Breast epithelium (tissue), 4 donors: ENCODE measurements around the gene TMEM253. TPM values are rescaled to one million over a fixed set of nuclear protein-coding genes. Genes with fewer than 3 reads are reported as not detected.

Source experiments
- DNase-seq, 2 donors: peaks; one replicate each; pipeline ENCODE4 v3.0.0-alpha.2; 2019; ENCODE audit warnings: low spot score in 2 of 2
- H3K27ac ChIP-seq, 2 donors: fragments of 200-600 bp; sonication (generic) in 1 of 2; one replicate each; pipeline ENCODE4 v1.5.1; 2016 to 2019; ENCODE audit warnings: mild to moderate bottlenecking in 1 of 2
- H3K27me3 ChIP-seq, 2 donors: fragments of 200-600 bp; sonication (generic) in 1 of 2; one replicate each; pipeline versions ENCODE4 v1.5.1 to v1.6.0; 2017 to 2019; ENCODE audit warnings: control low read depth in 1 of 2, mild to moderate bottlenecking in 1 of 2
- H3K36me3 ChIP-seq: fragments of 200-600 bp; one replicate; pipeline ENCODE4 v1.5.1; 2019
- H3K4me1 ChIP-seq, 2 donors: fragments of 200-600 bp; sonication (generic); one replicate each; pipeline ENCODE4 v1.5.1; 2016 to 2019; ENCODE audit warnings: control low read depth in 1 of 2
- H3K4me3 ChIP-seq, 3 donors: fragments of 200-600 bp; sonication (generic); 1 replicate in 2 of 3; 2 replicates in 1 of 3; pipeline ENCODE4 v1.5.1; 2016 to 2019; ENCODE audit warnings: mild to moderate bottlenecking in 3 of 3, moderate library complexity in 2 of 3
- H3K9me3 ChIP-seq, 2 donors: fragments of 200-600 bp; sonication (generic) in 1 of 2; one replicate each; pipeline ENCODE4 v1.5.1; 2016 to 2019; ENCODE audit warnings: control low read depth in 1 of 2
- CTCF ChIP-seq, 3 donors: fragments of 450-650 bp; IDR thresholded peaks; one replicate each; pipeline ENCODE4 v1.5.1; 2016 to 2017; ENCODE audit warnings: antibody characterized with exemption in 3 of 3, mild to moderate bottlenecking in 3 of 3, moderate library complexity in 3 of 3
- POLR2A ChIP-seq: fragments of 450-650 bp; IDR thresholded peaks from one replicate; pipeline ENCODE4 v1.6.1; 2016; ENCODE audit warnings: antibody characterized with exemption, mild to moderate bottlenecking, moderate library complexity
- POLR2AphosphoS5 ChIP-seq, 3 donors: sonication (generic); formaldehyde crosslinking; IDR thresholded peaks; one replicate each; pipeline ENCODE4 v1.6.1; 2017; ENCODE audit warnings: antibody characterized with exemption in 3 of 3
- intact Hi-C: fragments of 100-400 bp; cut with DNase I; formaldehyde crosslinking; loops from one replicate; pipeline ENCODE4 v1.15.1; 2023; ENCODE audit warnings: low total_unique reads
- total RNA-seq, 3 donors: library from RNA; depleted of rRNA; stranded (reverse); fragments of >200 nt; gene quantifications; one replicate each; pipeline ENCODE4 v1.1.0, GENCODE V29; 2016

Gene TMEM253
- total RNA-seq, 3 donors from 2014 or later: 0.44 to 1.3 (median 0.98) TPM

GRCh38 chr14:21098076-21098891 is 2.6 kb upstream of the TMEM253 start, which contains the start of gene ZNF219:
Gene ZNF219, minus strand, starts transcription at chr14:21098655. Its CDS starts 5,064 bp downstream, at chr14:21093591.
- H3K4me1 ChIP-seq: peaks cover 0 to 8% of the 10 kb centered on the region in 2 donors
- peak in 1 of 2 donors; percentile 75 for DNase-seq

GRCh38 chr14:21098892-21099595 is 1.8 kb upstream of the TMEM253 start:
- peaks cover 0 to 8% of the 10 kb centered on the region in 2 donors for H3K4me1 ChIP-seq
- no peaks in the 10 kb centered on the region for H3K9me3 ChIP-seq
- intact Hi-C loops: no loop called here
- no peak for DNase-seq
- no peak for TF ChIP-seq POLR2A
- TF ChIP-seq POLR2AphosphoS5 (IDR thresholded peaks at IDR 0.05): no peak
- no peak for TF ChIP-seq CTCF (IDR thresholded peaks at IDR 0.05)
- peak overlapping the region; percentile 61 to 88 (median 68) for H3K4me3 ChIP-seq
- H3K27me3 ChIP-seq: no peaks in the 10 kb centered on the region
- no peaks in the 10 kb centered on the region for H3K36me3 ChIP-seq
- H3K27ac ChIP-seq: peak overlapping the region; percentile 94 to 98

More at GRCh38 chr14:21098076-21098891, 2.6 kb upstream of the TMEM253 start, which contains the start of gene ZNF219:
- H3K27ac ChIP-seq: peak within 1 kb of the TSS; percentile 94 to 98
- H3K27me3 ChIP-seq: no peaks in the 10 kb centered on the region
- H3K4me3 ChIP-seq: peak within 1 kb of the TSS; percentile 61 to 88 (median 68)
- no peaks in the 10 kb centered on the region for H3K9me3 ChIP-seq
- intact Hi-C loops: no loop called here
- no peaks in the 10 kb centered on the region for H3K36me3 ChIP-seq
- TF ChIP-seq POLR2A (no peak), CTCF (IDR thresholded peaks at IDR 0.05) (no peak), POLR2AphosphoS5 (IDR thresholded peaks at IDR 0.05) (peak in 1 of 3 donors; percentile 45)

- Histone ChIP-seq H3K9me3 (no peaks in the 10 kb centered on the region), H3K36me3 (no peaks in the 10 kb centered on the region), H3K4me3 (peak overlapping the region in 2 of 3 donors; percentile 68 to 88), H3K27me3 (no peaks in the 10 kb centered on the region), H3K27ac (peak overlapping the region; percentile 94 to 98), H3K4me1 (peaks cover 0 to 9% of the 10 kb centered on the region in 2 donors)
- intact Hi-C loops: no loop called here
- DNase-seq: no peak
- no peak for TF ChIP-seq POLR2AphosphoS5 (IDR thresholded peaks at IDR 0.05)
- TF ChIP-seq CTCF (IDR thresholded peaks at IDR 0.05): no peak
- no peak for TF ChIP-seq POLR2A
These were observed 1.3 kb upstream of the TMEM253 start for GRCh38 chr14:21099596-21099985.

- peak in 1 of 2 donors; percentile 14 for DNase-seq
- Histone ChIP-seq H3K27ac (no peak overlapping the region), H3K9me3 (no peaks in the 10 kb centered on the region), H3K36me3 (no peaks in the 10 kb centered on the region), H3K4me3 (no peak overlapping the region), H3K27me3 (no peaks in the 10 kb centered on the region), H3K4me1 (peaks cover 6 to 22% of the 10 kb centered on the region in 2 donors)
- intact Hi-C loops: no loop called here
- TF ChIP-seq POLR2A (no peak), CTCF (IDR thresholded peaks at IDR 0.05) (no peak), POLR2AphosphoS5 (IDR thresholded peaks at IDR 0.05) (no peak)
These were observed 1.0 kb downstream of the TMEM253 start for GRCh38 chr14:21101802-21102413.
